CD4-positive, alpha-beta T cell treated with Interleukin-4 for 4 hours (primary cell): ENCODE measurements around the gene SMCO4.
"Not testable (repeated sequence)": the region's sequence is repeated elsewhere in the genome, so short reads cannot be mapped to it uniquely, and the experiment has no call there.

Experiments
- DNase-seq: peaks from one replicate; pipeline ENCODE4 v3.0.0-alpha.2; 2020

Gene SMCO4

GRCh38 chr11:93543292-93543977, at the start of gene SMCO4:
SMCO4 (minus strand) TSS chr11:93543391; CDS start chr11:93479189, 64,202 bp downstream.
- DNase-seq = peak; percentile 54

- DNase-seq = no peak
These were observed 48.2 kb upstream of the SMCO4 start for GRCh38 chr11:93591247-93591898.

- DNase-seq = no peak
These were observed 46.2 kb upstream of the SMCO4 start for GRCh38 chr11:93589347-93589746.

- no peak for DNase-seq
These were observed 44.8 kb upstream of the SMCO4 start for GRCh38 chr11:93587858-93588581.

GRCh38 chr11:93587425-93587824, 44.2 kb upstream of the SMCO4 start:
- DNase-seq = not testable (repeated sequence)

GRCh38 chr11:93585758-93586157, 42.6 kb upstream of the SMCO4 start:
- DNase-seq = no peak

GRCh38 chr11:93583490-93583889, 40.3 kb upstream of the SMCO4 start:
- no peak for DNase-seq

- DNase-seq = no peak
These were observed 36.1 kb upstream of the SMCO4 start for GRCh38 chr11:93579187-93579751.

- no peak for DNase-seq
These were observed 34.1 kb upstream of the SMCO4 start for GRCh38 chr11:93577286-93577685.

GRCh38 chr11:93576870-93577269, 33.7 kb upstream of the SMCO4 start:
- DNase-seq = not testable (repeated sequence)

GRCh38 chr11:93574638-93575220, 31.5 kb upstream of the SMCO4 start:
- no peak for DNase-seq

- DNase-seq = no peak
These were observed 30.0 kb upstream of the SMCO4 start for GRCh38 chr11:93573184-93573583.

- no peak for DNase-seq
These were observed 29.4 kb upstream of the SMCO4 start for GRCh38 chr11:93572621-93573020.

- no peak for DNase-seq
These were observed 29.0 kb upstream of the SMCO4 start for GRCh38 chr11:93572171-93572570.

GRCh38 chr11:93571612-93572011, 28.4 kb upstream of the SMCO4 start:
- DNase-seq = no peak

GRCh38 chr11:93570759-93571413, 27.7 kb upstream of the SMCO4 start:
- no peak for DNase-seq

GRCh38 chr11:93569496-93569895, 26.3 kb upstream of the SMCO4 start:
- DNase-seq = no peak

GRCh38 chr11:93568726-93569125, 25.5 kb upstream of the SMCO4 start:
- no peak for DNase-seq

GRCh38 chr11:93567401-93567895, 24.3 kb upstream of the SMCO4 start:
- no peak for DNase-seq

- DNase-seq = no peak
These were observed 21.7 kb upstream of the SMCO4 start for GRCh38 chr11:93564895-93565294.

- no peak for DNase-seq
These were observed 20.7 kb upstream of the SMCO4 start for GRCh38 chr11:93563857-93564256.

GRCh38 chr11:93560199-93560932, 17.2 kb upstream of the SMCO4 start:
- no peak for DNase-seq
